ENCODE measurements around the gene LUC7L.

Gene LUC7L

GRCh38 chr16:275786-276232 is 46.6 kb upstream of the LUC7L start, which contains the start of gene RGS11:
RGS11 (minus strand) TSS chr16:275944; CDS start chr16:275911, 33 bp downstream.
- Histone ChIP-seq H3K27ac (ENCODE audit: low read depth, low read length) (no peak within 1 kb of the TSS), H3K9me3 (ENCODE audit: control insufficient read depth, insufficient read depth, low read length) (no peaks in the 10 kb centered on the region), H4K20me1 (ENCODE audit: control insufficient read depth, insufficient read depth, low read depth, low read length) (no peaks in the 10 kb centered on the region), H3K79me2 (ENCODE audit: control insufficient read depth, low read length) (no peaks in the 10 kb centered on the region), H3K4me1 (ENCODE audit: control insufficient read depth, low read length) (peaks cover 3% of the 10 kb centered on the region; the same call in 1 of the 2 replicates), H3K4me2 (ENCODE audit: low read length) (peak within 1 kb of the TSS; percentile 11; the same call in 1 of the 2 replicates), H3K9me2 (replicated peaks; ENCODE audit: control insufficient read depth, low read length) (no peaks in the 10 kb centered on the region), H3K4me3 (ENCODE audit: low read length) (no peak within 1 kb of the TSS), H3K36me3 (ENCODE audit: control insufficient read depth, low read length) (no peaks in the 10 kb centered on the region), H3K27me3 (ENCODE audit: control insufficient read depth, low read length) (peaks cover 22% of the 10 kb centered on the region), H3F3A (ENCODE audit: control insufficient read depth, insufficient read depth) (no peaks in the 10 kb centered on the region)
- no peak for TF ChIP-seq CTCF (IDR thresholded peaks at IDR 0.05; ENCODE audit: low read depth, low read length, poor library complexity, severe bottlenecking)
- no peak for TF ChIP-seq EZH2phosphoT487 (IDR thresholded peaks at IDR 0.05; ENCODE audit: borderline replicate concordance, low read length)

- Histone ChIP-seq H3K4me3 (ENCODE audit: low read length) (no peak overlapping the region), H3K27me3 (ENCODE audit: control insufficient read depth, low read length) (peaks cover 22% of the 10 kb centered on the region), H3K9me3 (ENCODE audit: control insufficient read depth, insufficient read depth, low read length) (no peaks in the 10 kb centered on the region), H3F3A (ENCODE audit: control insufficient read depth, insufficient read depth) (no peaks in the 10 kb centered on the region), H3K27ac (ENCODE audit: low read depth, low read length) (no peak overlapping the region), H4K20me1 (ENCODE audit: control insufficient read depth, insufficient read depth, low read depth, low read length) (no peaks in the 10 kb centered on the region), H3K79me2 (ENCODE audit: control insufficient read depth, low read length) (no peaks in the 10 kb centered on the region), H3K9me2 (replicated peaks; ENCODE audit: control insufficient read depth, low read length) (no peaks in the 10 kb centered on the region), H3K36me3 (ENCODE audit: control insufficient read depth, low read length) (no peaks in the 10 kb centered on the region), H3K4me1 (ENCODE audit: control insufficient read depth, low read length) (peaks cover 3% of the 10 kb centered on the region; the same call in 1 of the 2 replicates), H3K4me2 (ENCODE audit: low read length) (peak overlapping the region; percentile 11; the same call in 1 of the 2 replicates)
- TF ChIP-seq CTCF (IDR thresholded peaks at IDR 0.05; ENCODE audit: low read depth, low read length, poor library complexity, severe bottlenecking) = no peak
- TF ChIP-seq EZH2phosphoT487 (IDR thresholded peaks at IDR 0.05; ENCODE audit: borderline replicate concordance, low read length) = no peak
These were observed 45.9 kb upstream of the LUC7L start for GRCh38 chr16:275041-275641.

- Histone ChIP-seq H4K20me1 (ENCODE audit: control insufficient read depth, insufficient read depth, low read depth, low read length) (no peaks in the 10 kb centered on the region), H3K4me3 (ENCODE audit: low read length) (no peak overlapping the region), H3K27ac (ENCODE audit: low read depth, low read length) (no peak overlapping the region), H3K79me2 (ENCODE audit: control insufficient read depth, low read length) (no peaks in the 10 kb centered on the region), H3K27me3 (ENCODE audit: control insufficient read depth, low read length) (peaks cover 22% of the 10 kb centered on the region), H3K9me2 (replicated peaks; ENCODE audit: control insufficient read depth, low read length) (no peaks in the 10 kb centered on the region), H3K4me2 (ENCODE audit: low read length) (no peak overlapping the region), H3F3A (ENCODE audit: control insufficient read depth, insufficient read depth) (no peaks in the 10 kb centered on the region), H3K4me1 (ENCODE audit: control insufficient read depth, low read length) (peaks cover 3% of the 10 kb centered on the region; the same call in 1 of the 2 replicates), H3K9me3 (ENCODE audit: control insufficient read depth, insufficient read depth, low read length) (no peaks in the 10 kb centered on the region), H3K36me3 (ENCODE audit: control insufficient read depth, low read length) (no peaks in the 10 kb centered on the region)
- TF ChIP-seq CTCF (IDR thresholded peaks at IDR 0.05; ENCODE audit: low read depth, low read length, poor library complexity, severe bottlenecking) (no peak), EZH2phosphoT487 (IDR thresholded peaks at IDR 0.05; ENCODE audit: borderline replicate concordance, low read length) (no peak)
These were observed 44.5 kb upstream of the LUC7L start for GRCh38 chr16:273547-274421.

Data from DOHH2 (cell line).